Brain pericyte (primary cell): ENCODE data around the gene ATP5F1C.
"Not testable (repeated sequence)": the region's sequence is repeated elsewhere in the genome, so short reads cannot be mapped to it uniquely, and the experiment has no call there.

Source experiments
- DNase-seq: peaks from one replicate; pipeline ENCODE4 v3.0.0-alpha.2; 2012; ENCODE audit warnings: low read depth, low spot score

ATP5F1C gene

DNA sequence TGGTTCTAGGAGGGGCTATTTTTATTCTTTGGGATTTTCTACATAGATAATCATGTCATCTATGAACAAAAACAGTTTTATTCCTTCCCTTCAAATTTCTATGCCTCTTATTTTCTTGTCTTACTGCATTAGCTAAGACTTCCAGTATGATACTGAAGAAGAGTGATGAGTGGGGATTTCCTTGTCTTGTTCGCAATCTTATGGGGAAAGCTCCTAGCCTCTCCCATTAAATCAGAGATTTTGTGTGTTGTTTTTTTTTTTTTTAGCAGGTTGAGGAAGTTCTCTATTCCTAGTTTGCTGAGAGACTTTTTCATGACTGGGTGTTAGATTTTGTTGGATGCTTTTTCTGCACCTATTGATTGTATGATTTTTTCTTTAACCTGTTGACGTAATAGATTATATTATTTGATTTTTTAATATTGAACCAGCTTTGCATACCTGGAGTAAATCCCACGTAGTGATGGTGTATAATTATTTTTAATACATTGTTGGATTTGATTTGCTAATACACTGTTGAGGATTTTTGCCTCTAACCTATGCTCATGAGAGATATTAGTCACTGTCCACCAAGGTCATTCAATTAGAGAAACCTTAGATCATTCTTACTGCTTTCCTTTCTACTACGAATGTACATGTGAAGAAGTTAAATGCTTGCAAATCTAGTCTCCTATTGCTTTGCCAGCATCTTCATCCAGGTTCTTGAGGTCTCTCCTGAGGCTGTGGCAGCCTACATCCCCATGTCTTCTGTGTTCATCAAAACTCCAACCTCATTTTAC lies 6.5 kb downstream of the ATP5F1C start:
- DNase-seq, result no peak

DNA sequence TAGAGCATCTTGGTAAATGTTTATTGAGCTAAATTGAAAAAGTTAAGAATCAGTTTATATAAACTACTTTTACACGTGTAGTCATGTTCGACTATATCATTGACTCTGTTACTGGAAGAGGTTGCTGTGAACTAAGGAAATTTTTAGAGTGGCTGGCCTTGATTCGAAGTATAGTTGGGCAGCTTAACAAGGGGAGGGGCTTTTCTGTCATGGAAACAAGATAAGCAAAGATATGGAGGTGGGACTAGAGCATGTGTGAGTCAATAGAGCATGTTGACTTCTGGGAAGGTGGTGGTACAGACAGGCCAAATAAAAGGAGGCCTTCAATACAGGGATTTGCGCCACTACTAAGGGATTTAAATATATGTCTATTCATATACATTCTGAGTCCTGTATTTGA lies 7.6 kb downstream of the ATP5F1C start:
- DNase-seq, result no peak

DNA sequence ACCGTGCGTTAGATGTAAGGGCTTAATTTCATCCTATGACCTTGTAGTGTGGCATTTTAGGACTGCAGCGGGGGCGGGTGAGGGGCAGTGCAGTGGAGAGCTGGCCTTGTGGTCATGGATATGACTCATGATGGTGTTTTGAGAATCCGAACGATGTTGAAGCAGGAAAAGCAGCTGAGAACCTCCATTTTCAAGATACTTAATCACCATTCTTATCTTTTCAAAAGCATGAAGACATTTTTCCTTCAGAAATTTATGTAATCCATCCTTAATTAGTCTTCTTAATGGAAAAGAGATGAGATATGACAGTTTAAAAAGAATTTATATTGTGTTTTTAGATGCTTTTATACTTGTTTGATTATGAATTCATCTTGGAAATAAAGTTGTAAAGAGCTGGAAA lies 9.6 kb downstream of the ATP5F1C start:
- peak; percentile 40 for DNase-seq

DNA sequence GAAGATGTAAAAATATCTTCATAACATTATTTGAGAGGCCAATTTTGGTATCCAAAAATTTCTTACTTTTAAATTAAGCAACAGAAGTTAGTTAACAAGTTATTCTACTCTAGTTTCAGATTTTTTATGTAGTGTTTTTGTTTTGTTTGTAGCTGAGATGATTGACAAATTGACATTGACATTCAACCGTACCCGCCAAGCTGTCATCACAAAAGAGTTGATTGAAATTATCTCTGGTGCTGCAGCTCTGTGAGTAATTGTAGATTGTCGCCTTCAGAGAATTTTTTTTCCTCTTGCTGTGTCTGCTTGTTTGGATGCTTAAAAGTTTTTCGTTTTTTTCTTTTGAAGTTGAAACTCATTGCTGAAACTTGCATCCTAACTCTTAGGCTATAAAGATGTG lies 14.6 kb downstream of the ATP5F1C start:
- DNase-seq, result no peak

DNA sequence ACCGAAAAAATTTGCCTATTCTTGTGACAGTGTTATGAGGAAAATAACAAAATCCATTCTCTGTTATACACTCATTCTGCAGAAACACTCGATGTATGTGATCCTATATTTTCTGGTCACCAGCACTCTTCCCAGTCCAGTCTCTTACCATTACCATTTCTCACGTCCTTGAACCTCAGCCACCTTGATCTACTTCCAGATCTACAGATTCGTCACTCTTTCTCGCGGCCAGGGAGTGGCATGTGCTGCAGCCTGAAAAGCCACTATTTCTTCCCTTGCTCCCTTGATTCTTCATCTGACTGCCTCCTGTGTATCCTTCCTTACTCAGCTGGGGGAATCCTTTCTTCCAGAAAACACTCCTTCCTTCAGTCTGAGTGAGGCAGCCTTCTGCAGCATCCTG lies 16.2 kb downstream of the ATP5F1C start:
- DNase-seq, result no peak

DNA sequence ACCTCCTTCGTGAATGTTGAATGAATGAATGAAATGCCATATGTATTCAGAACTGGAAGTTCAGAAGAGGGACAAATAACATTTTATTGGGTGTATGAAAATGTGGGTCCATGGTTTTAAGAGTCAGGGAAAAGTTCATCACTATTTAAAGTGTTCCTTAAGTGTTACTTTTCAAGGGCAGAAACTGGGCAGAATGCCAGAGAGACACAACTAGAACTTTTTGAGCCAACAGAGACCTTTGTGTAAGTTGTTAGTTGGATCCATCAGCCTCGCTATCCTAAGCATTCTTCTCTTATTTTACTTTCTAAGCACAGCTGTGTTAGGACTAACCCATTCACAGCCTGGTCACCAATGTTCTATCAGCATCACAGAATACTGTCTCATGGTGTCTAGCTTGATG lies 16.8 kb downstream of the ATP5F1C start:
- DNase-seq, result no peak

DNA sequence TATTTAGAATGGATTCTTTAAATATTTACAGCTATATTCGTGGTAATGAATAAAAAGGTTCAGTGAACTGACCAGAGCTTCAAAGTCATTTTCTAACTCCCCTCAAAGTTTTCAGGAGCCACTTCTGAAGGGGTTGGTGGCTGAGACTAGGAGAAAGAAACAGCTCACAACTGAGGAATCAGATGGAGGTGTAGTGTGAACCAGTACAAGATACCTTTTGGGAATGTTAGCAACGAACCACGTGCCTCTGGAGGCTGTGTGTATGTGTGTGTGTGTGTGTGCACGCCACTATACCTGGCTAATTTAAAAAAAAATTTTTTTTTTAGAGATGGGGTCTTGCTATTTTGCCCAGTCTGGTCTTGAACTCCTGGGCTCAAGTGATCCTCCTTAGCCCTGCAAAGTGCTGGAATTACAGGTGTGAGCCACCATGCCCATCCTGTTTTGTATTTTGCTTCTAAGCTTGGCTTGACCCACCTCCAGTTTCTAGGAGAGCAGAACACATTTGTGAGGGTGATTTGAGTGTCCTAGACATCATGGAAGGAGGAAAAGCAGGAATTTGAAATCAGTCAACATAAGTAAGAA lies 20.8 kb downstream of the ATP5F1C start:
- no peak for DNase-seq

DNA sequence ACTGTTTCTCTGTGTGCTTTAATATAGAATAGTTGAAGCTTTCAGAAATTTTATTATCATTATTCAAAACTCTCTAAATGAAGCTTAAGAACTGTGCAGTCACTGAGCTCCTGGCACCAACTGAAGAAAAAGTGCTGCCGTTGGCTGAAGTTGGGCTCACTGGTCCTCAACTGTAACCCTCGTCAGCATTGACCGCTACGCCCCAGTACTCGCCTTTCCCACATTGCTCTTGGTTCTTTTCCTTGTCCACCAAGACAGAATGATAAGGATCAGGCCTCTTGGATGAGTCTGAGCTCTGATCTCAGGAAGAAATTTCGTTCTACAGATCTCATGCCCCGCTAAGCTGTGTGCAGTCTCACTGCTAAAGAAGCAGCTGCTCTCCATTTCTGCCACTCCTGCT lies 22.5 kb downstream of the ATP5F1C start:
- DNase-seq, result no peak

DNA sequence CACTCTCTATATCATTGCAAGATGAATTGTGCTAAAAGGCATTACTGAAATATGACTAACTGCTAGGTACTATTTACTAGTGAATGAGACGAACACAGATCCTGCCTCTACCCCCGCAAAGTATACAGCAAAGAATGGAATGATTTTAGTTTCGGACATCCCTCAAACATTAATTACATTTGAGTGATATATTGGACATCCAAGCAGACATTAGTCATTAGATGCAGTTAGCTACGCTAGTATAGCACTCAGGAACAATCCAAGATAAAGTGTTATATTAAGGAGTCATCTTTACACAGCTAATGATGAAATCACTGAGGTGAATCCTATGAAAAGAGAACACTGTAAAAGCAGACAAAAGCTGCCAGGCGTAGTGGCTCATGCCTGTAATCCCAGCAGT lies 23.0 kb downstream of the ATP5F1C start:
- DNase-seq, result no peak

DNA sequence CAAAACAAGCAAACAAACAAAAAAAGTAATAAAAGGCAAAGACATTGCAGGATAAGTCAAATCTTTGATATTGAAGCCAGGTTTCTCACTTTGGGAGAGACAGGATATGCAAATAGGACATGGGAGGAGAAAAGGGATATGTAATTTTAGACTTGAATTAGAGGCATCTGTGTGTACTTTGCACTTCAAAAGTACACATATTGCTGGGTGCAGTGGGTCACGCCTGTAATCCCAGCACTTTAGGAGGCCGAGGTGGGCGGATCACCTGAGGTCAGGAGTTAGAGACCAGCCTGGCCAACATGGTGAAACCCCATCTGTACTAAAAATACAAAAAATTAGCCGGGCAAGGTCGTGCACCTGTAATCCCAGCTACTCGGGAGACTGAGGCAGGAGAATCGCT lies 23.8 kb downstream of the ATP5F1C start:
- DNase-seq, result not testable (repeated sequence)

DNA sequence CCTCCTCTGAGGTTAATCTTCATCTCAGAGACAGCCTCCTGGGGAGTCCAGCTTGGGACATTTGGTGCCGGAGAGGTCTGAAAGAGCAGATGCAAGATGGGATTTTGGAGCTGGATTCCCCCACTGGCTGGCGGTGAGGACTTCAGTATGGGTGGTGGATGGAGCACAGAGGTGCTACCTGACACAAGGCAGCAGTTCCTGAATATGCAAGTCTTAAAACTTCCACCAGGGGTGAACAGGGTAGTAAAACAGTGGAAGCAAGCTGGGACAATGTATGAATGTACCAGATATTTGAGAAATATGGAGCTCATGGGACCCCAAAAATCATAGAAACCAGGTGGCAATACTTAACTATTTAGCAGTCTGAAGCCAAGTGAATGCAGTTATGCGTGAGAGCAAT lies 25.5 kb downstream of the ATP5F1C start:
- DNase-seq, result no peak

DNA sequence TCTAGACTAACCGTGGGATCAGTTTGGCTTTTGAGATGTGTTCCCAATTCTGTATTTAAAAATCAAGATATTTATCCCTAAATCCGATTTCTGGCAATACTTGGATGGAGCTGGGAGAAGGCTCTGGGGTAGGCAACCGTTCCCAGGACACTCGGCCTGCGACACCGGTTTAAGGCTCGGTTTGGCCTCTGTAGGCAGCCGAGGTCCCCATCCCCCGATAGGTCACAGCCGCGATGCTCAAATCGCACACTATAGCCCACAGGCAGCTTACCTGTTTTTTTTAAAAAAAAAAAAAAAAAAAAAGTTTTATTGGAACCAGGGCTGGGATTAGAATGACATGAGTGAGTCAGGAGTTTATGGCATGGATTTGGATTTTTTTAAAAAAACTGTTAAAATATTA lies 29.6 kb downstream of the ATP5F1C start:
- no peak for DNase-seq

DNA sequence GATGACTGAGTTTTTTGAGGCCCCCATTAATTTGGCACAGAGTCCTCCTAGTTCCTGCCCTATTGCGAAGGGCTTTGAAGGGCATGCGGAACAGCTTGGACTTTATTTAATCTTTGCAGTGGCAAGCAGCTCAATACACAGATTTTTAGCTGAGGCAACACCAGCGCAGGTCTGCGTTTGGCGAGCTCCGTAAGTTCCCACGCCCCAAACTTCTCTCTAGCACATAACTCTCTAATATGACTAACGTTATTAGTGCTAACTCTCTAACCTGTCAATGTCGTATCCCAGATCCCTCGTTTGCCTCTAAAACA lies 30.0 kb downstream of the ATP5F1C start:
- DNase-seq, result no peak

DNA sequence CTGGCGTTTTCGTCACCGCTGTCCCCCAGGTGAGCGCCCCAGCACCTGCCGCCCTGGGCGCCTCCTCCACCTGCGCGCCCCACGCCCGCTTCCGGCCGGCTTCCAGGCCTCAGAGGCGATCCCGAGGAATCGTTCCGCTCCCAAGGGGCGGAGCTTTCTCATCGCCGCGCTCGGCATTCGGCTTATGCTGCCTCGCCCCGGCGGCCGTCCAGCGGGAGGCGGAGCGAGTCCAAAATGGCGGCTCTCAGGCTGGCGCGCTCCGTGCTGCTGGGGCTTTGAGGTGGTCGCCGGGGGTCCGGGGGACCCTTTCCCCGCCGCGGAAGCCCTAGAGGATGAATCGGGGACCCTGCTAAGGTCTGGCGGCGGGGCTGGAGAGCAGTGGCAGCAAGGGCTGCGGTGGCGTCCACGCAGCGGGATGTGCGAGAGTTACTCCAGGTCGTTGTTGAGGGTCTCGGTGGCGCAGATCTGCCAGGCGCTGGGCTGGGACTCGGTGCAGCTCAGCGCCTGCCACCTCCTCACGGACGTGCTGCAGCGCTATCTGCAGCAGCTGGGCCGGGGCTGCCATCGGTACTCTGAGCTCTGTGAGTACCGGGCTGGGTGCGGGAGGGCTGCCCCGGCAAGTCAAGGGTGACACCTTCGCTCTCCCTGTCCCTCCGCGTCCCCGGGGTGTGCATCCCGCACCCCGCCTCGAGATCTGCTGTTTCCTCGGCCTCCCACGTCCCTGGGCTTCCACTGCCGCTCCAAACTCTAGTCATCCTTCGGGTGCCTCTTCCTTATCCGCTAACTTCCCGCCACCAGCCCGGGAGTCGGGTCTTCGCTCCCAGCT lies 30.5 kb downstream of the ATP5F1C start, which contains the start of gene TAF3:
TAF3 (plus strand) TSS at position 211 of the 826 bp plus-strand sequence; CDS start at position 416, 205 bp downstream.
- peak; percentile 52 for DNase-seq

DNA sequence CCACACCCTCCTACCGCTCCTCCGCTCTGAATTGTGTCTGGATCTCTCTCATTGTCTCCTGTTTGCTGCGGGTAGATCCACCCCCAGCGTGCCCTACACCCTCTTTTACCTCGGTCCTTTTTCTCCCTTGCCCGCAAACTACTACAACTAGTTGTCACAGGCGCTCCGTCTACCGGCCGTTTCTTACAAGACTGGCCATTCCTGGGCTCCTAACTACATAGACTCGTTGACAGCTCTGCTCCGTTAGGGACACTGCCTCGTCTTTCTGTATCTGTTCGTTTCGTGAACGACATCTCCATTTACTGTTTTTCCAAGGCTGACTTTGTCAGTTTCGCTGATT lies 31.1 kb downstream of the ATP5F1C start:
- no peak for DNase-seq

DNA sequence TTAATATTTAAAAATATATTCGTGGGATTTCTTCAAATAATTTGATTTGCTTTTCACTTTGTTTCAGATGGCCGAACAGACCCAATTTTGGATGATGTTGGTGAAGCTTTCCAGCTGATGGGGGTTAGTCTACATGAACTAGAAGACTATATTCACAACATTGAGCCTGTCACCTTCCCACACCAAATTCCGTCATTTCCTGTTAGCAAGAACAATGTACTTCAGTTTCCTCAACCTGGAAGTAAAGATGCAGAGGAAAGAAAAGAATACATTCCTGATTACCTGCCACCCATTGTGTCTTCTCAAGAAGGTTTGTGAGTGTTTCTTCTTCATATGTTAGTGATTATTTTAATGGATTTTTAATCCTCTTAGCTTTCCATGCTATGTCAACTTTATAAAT lies 36.3 kb downstream of the ATP5F1C start:
- no peak for DNase-seq

DNA sequence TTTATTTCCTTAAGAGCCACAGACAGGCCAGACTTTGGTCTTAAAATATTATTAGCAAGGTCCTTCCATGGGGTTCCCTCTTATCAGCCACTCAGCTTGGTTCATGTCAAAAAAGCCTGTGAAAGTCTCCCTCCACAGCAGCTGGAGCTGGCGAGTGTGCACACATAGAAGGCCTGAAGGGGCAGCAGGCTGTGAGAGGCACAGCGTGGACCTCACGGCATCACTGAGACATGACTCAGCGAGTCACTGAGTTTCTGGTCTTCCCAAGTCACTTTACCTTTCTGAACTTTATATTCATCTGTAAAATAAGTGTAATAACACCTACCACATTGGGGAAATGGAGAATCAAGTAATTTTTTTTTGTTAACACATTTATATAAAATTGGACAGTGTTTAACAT lies 39.0 kb downstream of the ATP5F1C start:
- no peak for DNase-seq

DNA sequence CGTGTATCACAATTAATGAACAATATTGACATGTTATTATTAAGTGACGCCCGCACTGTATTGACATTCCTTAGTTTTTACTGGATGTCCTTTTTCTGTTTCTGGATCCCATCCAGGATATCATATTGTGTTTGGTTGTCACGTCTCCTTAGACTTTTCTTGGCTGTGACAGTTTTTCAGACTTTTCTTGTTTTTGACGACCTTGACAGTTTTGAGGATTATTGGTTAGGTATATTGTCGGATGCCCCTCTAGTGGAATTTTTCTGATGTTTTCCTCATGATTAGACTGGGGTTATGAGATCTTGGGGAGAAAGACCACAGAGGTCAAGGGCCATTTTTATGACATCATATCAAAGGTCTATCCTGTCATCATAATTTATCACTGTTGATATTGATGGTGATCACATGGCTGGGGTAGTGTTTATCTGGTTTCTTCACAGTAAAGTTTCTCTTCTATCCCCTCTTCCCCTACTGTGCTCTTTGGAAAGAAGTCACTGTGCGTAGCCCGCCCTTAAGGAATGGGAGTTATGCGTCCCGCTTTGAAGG lies 41.4 kb downstream of the ATP5F1C start:
- no peak for DNase-seq

DNA sequence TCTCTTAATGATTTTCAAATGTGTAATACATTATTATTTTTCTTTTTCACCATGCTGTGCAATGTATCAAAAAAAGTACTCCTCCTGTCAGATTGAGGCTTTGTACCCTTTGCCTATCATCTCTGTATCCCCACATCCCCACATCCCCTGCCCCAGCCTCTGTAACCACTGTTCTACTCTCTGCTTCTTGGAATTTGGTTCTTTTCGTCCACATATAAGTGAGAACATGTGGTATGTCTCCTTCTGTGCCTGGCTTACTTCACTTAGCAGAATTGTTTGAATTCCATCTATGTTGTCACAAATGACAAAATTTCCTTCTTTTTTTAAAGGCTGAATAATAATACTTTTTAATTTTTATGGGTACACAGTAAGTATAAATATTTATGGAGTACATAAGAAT lies 44.1 kb downstream of the ATP5F1C start:
- DNase-seq, result no peak

DNA sequence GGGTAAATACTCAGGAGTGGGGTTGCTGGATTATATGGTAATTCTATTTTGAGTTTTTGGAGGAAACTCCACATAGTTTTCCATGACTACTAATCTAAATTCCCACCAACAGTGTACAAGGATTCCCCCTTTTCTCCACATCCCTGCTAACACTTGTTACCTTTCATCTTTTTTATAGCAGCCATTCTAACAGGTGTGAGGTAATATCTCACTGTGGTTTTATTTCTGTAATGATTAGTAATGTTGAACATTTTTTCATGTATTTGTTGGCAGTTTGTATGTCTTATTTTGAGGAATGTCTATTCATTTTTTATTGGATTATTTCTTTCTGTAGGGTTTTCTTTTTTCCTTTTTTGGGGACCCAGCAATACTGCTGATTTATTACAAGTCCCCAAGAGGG lies 45.2 kb downstream of the ATP5F1C start:
- DNase-seq, result no peak

DNA sequence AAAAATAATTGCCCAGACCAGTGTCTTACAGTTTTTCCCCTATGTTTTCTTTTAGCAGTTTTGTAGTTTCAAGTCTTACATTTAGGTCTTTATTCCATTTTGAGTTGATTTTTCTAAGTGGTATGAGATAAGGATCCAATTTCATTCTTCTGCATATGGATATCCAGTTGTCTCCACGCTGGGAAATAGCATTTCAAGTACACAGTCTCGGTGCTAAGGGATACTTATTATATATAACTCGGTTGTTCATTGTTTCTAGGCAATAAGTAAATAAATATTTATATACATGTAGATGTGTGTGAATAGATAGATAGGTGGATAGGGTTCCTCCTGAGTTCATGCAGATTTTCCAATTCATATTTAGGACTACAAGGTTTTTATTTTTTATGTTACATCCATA lies 46.3 kb downstream of the ATP5F1C start:
- no peak for DNase-seq

DNA sequence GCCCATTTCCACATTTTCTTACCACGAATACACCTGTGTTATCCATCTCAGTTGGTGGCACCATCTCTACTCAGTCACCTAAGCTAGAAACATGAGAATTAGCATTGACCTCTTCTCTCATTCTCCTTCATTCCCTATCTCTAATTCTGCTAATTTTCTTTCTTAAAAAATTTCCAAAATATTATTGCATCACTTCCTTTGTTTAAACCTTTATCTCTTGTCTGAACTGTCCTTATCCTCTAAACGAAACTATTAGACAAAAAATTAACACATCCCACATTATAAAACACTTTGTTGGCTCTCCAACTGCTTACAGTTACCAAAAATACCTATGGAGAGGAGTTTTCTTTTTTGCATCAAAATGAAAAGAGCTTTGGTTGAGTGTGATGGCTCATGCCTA lies 48.6 kb downstream of the ATP5F1C start:
- no peak for DNase-seq

DNA sequence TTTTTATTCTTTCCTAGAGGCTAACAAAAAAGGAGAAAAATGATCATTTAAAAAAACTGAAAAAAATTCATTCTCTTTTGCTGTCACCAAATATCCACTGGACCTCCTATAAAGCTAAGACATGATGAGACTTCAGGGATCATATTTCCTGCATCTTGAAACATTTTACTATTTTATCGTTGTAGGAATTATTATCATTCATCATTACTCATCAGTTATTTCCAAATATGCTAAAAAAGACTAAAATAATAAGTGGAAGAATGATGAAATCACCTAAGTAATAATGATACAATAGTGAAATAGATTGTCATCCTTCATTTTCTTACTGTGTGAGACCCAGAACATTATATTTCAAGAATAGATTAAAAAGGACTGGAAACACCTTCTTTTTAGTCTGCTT lies 58.6 kb downstream of the ATP5F1C start:
- no peak for DNase-seq
